HG02973 (cell line): ENCODE results near the gene SMG1.
"Not testable (repeated sequence)": the region's sequence is repeated elsewhere in the genome, so short reads cannot be mapped to it uniquely, and the experiment has no call there.

Experiments
- ATAC-seq: cut with Tn5 transposase; IDR thresholded peaks from one replicate; pipeline ENCODE4 v1.9.1; 2021; ENCODE audit warnings: moderate library complexity; ENCODE audit not compliant: unreplicated experiment

Gene SMG1

GRCh38 chr16:18925986-18926865 lies at the start of gene SMG1:
TSS of gene SMG1 (minus strand) at chr16:18926408. CDS start at chr16:18926041, 367 bp downstream.
- peak; percentile 87 for ATAC-seq

GRCh38 chr16:18975109-18975508 lies 48.9 kb upstream of the SMG1 start:
- ATAC-seq = no peak

GRCh38 chr16:18969855-18970240 lies 43.6 kb upstream of the SMG1 start:
- no peak for ATAC-seq

GRCh38 chr16:18969050-18969854 lies 43.0 kb upstream of the SMG1 start:
- no peak for ATAC-seq

GRCh38 chr16:18966791-18967190 lies 40.6 kb upstream of the SMG1 start:
- no peak for ATAC-seq

GRCh38 chr16:18965555-18965954 lies 39.3 kb upstream of the SMG1 start:
- no peak for ATAC-seq

GRCh38 chr16:18959031-18959505 lies 32.9 kb upstream of the SMG1 start:
- ATAC-seq = no peak

GRCh38 chr16:18958621-18959029 lies 32.4 kb upstream of the SMG1 start:
- no peak for ATAC-seq

GRCh38 chr16:18956658-18957241 lies 30.5 kb upstream of the SMG1 start:
- ATAC-seq = not testable (repeated sequence)

GRCh38 chr16:18955874-18956580 lies 29.8 kb upstream of the SMG1 start:
- not testable (repeated sequence) for ATAC-seq

GRCh38 chr16:18953547-18953946 lies 27.3 kb upstream of the SMG1 start:
- no peak for ATAC-seq

- ATAC-seq = no peak
Observed at GRCh38 chr16:18950469-18951185, 24.4 kb upstream of the SMG1 start.

GRCh38 chr16:18948372-18949020 lies 22.3 kb upstream of the SMG1 start:
- ATAC-seq = no peak

- ATAC-seq = no peak
Observed at GRCh38 chr16:18945233-18945632, 19.0 kb upstream of the SMG1 start.

GRCh38 chr16:18943414-18943813 lies 17.2 kb upstream of the SMG1 start:
- ATAC-seq = no peak

- ATAC-seq = no peak
Observed at GRCh38 chr16:18942061-18942460, 15.9 kb upstream of the SMG1 start.

- no peak for ATAC-seq
Observed at GRCh38 chr16:18941471-18941870, 15.3 kb upstream of the SMG1 start.

- ATAC-seq = no peak
Observed at GRCh38 chr16:18938986-18939385, 12.8 kb upstream of the SMG1 start.

GRCh38 chr16:18937390-18937789 lies 11.2 kb upstream of the SMG1 start:
- no peak for ATAC-seq
